HG03521 (cell line): ENCODE data around the gene C10orf143.
"Not testable (repeated sequence)": the region's sequence is repeated elsewhere in the genome, so short reads cannot be mapped to it uniquely, and the experiment has no call there.

Source experiments
- ATAC-seq: cut with Tn5 transposase; IDR thresholded peaks from one replicate; pipeline ENCODE4 v1.9.1; 2021; ENCODE audit warnings: mild to moderate bottlenecking, moderate library complexity; ENCODE audit not compliant: unreplicated experiment

Gene C10orf143

DNA sequence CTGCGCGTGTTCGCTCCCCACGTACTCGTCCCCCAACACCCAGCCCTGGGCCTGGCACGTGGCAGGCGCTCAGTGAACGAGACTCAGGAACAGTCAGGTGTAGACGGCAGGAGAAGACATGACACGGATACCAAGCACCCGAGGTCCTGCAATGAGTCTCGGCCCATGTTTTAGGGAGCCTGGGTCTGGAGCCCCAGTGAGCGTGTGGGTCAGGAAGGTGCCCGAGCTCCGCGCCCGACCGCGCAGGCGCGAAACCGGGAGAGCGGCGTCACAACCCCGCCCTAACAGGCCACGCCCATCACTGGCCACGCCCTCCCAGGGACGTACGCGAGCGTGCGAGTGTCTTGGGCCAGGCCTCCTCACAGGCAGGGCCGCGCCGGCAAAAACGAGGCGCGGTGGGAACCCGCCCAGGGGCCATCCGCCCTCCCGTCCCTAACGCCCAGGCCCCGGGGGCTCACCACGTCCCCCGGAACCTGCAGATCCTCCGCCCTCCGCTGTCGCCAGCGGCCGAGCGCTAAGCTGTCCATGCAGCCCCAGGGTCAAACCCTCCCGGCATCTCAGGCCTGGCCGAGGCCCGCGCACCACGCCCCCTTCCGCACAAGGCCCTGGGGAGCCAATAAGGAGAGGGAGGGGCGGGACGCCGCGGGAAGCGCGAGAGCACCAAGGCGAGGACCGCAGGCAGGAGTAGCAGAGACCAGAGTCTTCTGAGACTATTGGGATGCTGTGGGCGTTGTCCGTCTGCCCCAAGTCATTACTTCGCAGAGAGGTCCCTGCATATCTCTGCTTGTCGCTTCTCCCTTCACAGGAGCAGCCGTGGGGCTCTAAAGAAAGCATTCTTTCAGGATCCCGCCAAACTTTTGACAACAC is at the start of gene C10orf143:
C10orf143 (minus strand) TSS at position 585 of the 867 bp plus-strand sequence; CDS start at position 527, 58 bp downstream.
- ATAC-seq, result peak; percentile 77

- no peak for ATAC-seq
These were observed 48.7 kb upstream of the C10orf143 start for GRCh38 chr10:130159192-130159794.

DNA sequence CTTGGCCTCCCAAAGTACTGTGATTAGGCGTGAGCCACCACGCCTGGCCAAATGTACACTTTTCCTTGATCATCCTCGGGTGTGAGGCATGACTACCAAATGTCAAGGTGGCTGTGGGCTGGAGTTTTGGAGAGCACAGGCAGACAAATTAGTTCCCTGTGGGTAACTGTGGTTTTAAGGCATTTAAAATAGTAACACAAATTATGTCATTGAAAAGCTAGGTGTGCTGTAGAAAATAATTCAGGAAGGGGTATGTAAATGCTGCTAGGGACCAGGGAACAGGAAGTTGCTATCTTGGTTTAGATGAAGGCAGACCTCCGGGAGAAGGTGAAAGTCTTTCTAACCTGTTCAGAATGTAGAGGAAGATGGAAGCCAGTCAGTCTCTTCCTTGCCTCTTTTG is 35.4 kb upstream of the C10orf143 start:
- no peak for ATAC-seq

- ATAC-seq, result peak; percentile 80
These were observed 31.2 kb upstream of the C10orf143 start for GRCh38 chr10:130141878-130142277.

DNA sequence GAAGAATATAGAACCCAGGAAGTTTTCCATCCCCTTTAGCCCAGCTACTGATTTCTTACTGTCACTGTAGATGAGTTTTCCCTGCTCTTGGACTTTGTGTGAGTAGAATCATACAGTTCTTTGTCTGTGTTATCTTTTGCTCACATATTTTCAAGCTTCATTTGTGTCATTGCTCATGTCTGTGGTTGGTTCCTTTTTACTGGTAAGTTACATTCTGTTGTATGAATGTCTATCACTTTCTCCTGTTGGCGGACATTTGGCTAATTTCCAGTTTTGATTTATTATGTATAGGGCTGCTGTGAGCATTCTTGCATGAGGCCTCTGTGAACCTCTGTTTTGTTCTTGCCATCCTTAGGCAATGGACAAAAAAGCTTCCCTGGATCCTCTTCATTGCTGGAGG is 30.8 kb upstream of the C10orf143 start:
- peak; percentile 30 for ATAC-seq

- ATAC-seq, result no peak
These were observed 30.4 kb upstream of the C10orf143 start for GRCh38 chr10:130141038-130141437.

DNA sequence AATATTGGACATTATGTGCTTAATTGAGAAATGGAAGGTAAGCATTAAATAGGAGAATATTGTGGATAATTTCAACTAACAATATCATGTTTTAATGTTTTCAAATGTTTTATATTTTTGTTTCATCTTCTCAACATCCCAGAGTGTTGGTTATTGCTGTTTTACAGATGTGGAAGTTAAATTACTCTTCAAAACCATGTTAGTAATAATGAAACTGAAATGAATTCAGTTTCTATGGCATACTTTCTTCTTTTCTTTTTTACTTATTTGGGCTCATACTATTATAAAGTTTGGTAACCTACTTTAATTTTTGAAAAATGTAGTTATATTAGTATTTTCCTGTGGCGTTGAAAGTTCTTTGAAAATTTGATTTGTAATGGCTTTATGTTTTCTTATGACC is 29.8 kb upstream of the C10orf143 start:
- no peak for ATAC-seq

GRCh38 chr10:130138479-130138866 is 27.8 kb upstream of the C10orf143 start:
- ATAC-seq, result no peak

- no peak for ATAC-seq
These were observed 27.2 kb upstream of the C10orf143 start for GRCh38 chr10:130137659-130138478.

- ATAC-seq, result no peak
These were observed 26.4 kb upstream of the C10orf143 start for GRCh38 chr10:130137090-130137448.

DNA sequence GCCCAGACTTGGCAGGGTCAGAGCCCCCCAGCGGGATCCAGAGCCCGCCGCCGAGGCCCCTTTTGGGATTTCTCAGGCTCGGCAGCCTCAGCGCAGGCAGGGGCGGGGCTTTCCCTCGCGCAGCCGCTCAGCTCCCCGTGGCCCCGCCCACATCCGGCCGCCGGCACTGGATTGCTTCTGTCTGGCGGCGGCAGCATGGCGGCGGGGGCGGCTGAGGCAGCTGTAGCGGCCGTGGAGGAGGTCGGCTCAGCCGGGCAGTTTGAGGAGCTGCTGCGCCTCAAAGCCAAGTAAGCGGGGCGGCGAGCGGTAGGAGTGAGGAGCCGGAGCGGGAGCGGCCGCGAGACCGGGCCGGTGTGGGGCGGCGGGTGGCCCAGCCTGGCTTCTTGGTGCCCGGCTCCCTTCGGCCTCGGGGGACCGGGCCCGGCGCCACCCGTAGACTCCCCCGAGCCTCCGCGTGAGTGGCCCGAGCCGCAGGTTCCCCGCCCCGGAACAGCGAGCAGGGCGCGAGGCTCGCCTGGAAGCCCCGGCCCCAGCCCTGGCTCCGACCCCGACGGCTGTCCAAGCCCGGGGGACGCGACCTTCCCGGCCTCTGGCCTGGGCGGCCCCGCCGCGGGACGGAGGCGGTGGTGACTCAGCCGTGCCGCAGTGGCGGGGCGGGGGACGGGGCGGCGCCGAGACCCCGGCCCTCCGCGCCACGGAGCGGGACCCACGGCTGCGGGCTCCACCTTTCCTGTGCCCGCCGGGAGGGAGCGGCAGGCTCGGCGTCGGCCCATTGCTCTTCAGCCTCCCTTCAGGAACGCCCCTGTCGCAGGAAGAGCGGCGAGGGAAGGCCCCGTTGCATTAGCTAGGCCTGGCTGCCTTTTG is 25.8 kb upstream of the C10orf143 start, which contains the start of gene GLRX3:
GLRX3 (plus strand) TSS at position 166 of the 864 bp plus-strand sequence; CDS start at position 196, 30 bp downstream.
- peak; percentile 86 for ATAC-seq

DNA sequence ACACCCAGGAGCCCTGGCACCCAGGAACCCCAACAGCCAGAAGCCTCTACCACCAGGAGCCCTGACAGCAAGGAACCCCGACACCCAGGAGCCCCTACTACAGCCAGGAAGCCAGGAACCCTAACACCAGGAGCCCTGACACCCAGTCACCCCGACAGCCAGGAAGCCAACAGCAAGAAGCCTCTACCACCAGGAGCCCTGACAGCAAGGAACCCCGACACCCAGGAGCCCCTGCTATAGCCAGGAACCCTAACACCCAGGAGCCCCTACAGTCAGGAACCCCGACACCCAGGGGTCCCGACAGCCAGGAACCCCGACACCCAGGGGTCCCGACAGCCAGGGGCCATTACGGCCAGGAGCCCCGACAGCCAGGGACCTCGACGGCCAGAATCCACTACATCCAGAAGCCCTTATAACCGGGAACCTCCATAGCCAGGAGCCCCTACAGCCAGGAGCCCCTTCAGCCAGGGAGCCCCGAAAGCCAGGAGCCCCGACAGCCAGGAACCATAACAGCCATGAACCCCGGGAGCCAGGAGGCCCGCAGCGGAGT is 25.1 kb upstream of the C10orf143 start:
- ATAC-seq, result peak; percentile 14

DNA sequence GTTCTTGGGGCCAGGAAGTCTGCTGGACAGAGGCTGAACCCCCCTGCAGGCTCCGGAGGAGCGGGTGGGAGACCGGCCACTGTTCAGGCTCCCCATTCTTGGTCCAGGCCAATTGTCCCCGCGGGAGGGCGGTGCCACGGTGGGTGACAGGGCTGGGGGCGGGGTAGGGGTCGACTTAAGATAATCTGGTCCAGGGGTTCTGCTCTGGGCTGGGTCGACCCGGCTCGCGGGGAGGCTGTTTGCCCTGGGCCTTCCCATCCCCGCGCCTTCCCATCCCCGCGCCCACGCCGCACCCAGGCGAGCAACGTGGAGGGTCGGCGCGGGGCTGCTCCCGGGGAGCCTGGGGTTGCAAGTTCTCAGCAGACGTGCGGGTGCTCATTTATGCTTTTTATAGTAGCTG is 18.3 kb upstream of the C10orf143 start:
- no peak for ATAC-seq

DNA sequence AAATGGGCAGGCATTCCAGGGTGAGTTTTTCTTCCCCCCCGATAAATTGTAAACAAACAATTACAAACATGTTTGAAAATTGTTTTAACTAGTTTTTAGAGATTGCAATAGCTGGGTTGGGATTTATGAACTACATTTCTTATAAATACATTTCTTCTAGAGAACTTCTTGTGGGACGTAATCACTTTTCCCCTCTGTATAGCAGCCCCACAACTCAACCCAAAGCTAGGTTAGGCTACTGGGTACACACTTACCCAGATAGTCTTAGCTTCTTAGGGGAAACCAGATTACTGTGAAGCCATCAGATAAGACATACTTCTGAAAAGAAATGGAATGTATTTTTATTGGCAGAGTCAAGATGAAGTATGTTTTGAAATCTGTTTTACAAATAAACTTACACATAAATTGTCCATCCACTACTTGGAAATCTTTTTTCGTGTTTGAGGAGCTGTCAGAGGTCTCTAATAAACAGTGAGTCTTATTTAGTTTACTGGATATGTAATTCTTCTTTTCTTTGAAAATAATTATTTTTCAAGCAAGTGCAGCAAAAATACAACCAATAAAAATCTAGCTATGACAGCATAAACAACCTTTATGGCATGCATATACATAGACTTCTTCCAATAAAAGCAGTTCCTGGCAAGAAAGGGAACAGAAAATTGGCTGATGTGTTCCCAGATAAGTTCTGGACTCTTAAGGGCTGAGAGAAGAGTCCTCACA is 17.6 kb upstream of the C10orf143 start:
- ATAC-seq, result no peak

DNA sequence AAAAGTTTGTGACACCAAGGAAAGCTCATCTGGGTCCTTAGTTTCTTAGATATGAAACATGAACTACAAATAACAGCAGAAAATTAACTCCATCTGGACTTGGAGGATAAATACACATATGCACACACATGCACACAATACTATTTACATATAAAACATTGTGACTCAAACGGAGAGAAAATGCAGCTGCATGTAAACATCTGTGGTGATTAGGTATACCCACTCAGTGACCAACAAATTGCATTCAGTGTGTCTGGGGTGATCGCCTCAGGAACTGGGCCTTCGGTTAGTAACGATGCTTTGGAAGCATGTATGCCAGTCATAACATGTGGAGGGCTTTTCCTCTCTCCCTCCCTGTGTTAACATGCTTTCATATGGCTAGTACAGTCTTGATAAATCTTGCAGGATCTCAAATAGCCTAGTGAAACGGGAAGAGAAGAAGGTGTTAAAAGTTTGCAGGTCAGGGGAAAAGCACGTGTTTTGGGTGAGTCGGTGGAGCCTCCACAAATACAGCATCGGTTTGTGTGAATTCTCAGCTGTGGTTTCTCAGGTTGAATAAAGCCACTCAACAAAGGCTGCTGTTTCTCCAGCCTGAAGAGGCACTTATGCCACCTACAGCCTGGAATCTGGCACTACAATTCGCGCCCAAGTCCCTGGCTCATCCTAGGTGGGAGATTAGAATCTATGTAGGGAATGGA is 16.9 kb upstream of the C10orf143 start:
- ATAC-seq, result peak; percentile 91

DNA sequence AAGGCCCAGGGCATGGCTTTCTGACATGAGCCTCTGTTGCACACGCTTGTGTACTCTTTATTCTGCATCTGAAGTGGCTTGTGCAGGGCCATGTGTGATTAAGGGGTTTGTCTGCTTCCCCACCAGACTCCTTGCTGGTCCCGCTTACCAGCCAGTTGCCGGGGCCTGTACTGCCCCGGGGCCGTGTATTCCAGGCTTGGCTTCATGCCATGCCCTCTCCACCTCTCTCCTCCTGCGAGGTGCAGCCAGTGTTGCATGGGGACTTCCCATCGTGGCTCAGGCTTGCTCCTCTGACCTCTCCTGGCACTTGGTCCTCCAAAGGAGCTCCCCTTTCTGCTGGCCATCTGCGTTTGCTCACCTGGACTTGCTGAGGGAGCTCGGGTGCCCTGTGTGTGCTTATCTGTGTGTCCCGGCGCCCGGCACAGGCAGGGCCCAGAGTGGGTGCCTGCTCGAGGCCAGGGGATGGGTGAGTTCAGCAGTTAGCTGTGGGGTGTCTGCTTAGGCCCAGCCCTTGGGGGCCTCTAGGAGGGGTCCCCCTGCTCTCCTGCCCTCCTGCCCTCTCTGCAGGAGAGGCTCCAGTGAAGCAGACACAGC is 11.0 kb upstream of the C10orf143 start:
- ATAC-seq, result no peak

DNA sequence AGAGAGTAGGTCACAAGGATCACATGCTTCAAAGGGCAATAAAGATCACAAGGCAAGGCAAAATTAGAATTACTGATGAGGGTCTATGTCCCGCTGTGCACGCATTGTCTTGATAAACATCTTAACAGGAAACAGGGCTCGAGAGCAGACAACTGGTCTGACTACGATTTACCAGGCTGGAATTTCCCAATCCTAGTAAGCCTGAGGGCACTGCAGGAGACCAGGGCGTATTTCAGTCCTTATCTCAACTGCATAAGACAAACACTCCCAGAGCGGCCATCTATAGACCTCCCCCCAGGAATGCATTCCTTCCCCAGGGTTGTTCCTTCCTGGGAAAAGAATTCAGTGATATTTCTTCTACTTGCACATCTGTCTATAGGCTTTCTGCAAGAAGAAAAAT is 6.9 kb upstream of the C10orf143 start:
- not testable (repeated sequence) for ATAC-seq

- ATAC-seq, result not testable (repeated sequence)
These were observed 6.3 kb upstream of the C10orf143 start for GRCh38 chr10:130116942-130117341.
